Activated T-cell treated with anti-CD3 and anti-CD28 coated beads, Interleukin-2, amount 50 U/mL, for 24 hours (primary cell): ENCODE measurements around the gene NPR3.

ENCODE experiments used
- DNase-seq: peaks from one replicate; pipeline ENCODE4 v3.0.0-alpha.2; 2020
- H3K27ac Mint-ChIP-seq: 2 replicates; pipeline ENCODE4 v1.8.0; 2020; ENCODE audit warnings: mild to moderate bottlenecking, mixed read lengths
- H3K27me3 Mint-ChIP-seq: 2 replicates; pipeline ENCODE4 v1.8.0; 2020; ENCODE audit warnings: mixed read lengths
- H3K36me3 Mint-ChIP-seq: 2 replicates; pipeline ENCODE4 v1.8.0; 2020; ENCODE audit warnings: low read depth, mixed read lengths
- H3K4me1 Mint-ChIP-seq: 2 replicates; pipeline ENCODE4 v1.8.0; 2020; ENCODE audit warnings: low read depth, mixed read lengths
- H3K4me3 Mint-ChIP-seq: 2 replicates; pipeline ENCODE4 v1.8.0; 2020; ENCODE audit warnings: mild to moderate bottlenecking, moderate library complexity, mixed read lengths
- H3K9me3 Mint-ChIP-seq: 2 replicates; pipeline ENCODE4 v1.8.0; 2020; ENCODE audit warnings: mixed read lengths

The NPR3 gene

DNA sequence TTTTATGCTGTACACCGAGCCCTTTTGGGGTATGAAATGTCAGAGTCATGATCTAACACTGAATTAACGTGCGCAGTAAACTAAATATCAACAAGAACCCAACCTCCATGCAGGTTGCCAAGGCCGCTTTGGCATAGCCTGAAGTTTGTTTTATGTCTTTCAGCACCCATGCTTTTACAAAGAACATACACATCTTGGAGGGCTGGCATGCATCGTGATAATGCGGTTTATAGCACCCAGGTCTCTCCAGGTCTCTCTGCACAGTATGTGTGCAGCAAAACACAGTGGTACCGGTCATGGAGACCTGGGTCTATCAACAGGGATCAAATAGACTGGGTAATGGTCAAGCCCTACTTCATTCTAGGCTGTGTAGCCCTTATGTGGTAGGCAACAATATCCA is 11.8 kb downstream of the NPR3 start:
- Mint-ChIP-seq H3K27me3 (peaks cover 17% of the 10 kb centered on the region), H3K9me3 (peaks cover 8% of the 10 kb centered on the region), H3K4me1 (peaks cover 7% of the 10 kb centered on the region), H3K4me3 (no peak overlapping the region), H3K27ac (no peak overlapping the region), H3K36me3 (no peaks in the 10 kb centered on the region)
- no peak for DNase-seq

- H3K36me3 Mint-ChIP-seq: no peaks in the 10 kb centered on the region
- H3K27me3 Mint-ChIP-seq: peaks cover 10% of the 10 kb centered on the region
- H3K4me3 Mint-ChIP-seq: no peak overlapping the region
- no peak for DNase-seq
- no peak overlapping the region for H3K27ac Mint-ChIP-seq
- H3K4me1 Mint-ChIP-seq: peaks cover 7% of the 10 kb centered on the region
- peaks cover 4% of the 10 kb centered on the region for H3K9me3 Mint-ChIP-seq
Measured at GRCh38 chr5:32724526-32724925, 13.4 kb downstream of the NPR3 start.

- no peak for DNase-seq
- H3K27ac Mint-ChIP-seq: no peak overlapping the region
- no peak overlapping the region for H3K4me3 Mint-ChIP-seq
- H3K9me3 Mint-ChIP-seq: no peaks in the 10 kb centered on the region
- H3K36me3 Mint-ChIP-seq: no peaks in the 10 kb centered on the region
- H3K27me3 Mint-ChIP-seq: peaks cover 10% of the 10 kb centered on the region
- H3K4me1 Mint-ChIP-seq: peaks cover 7% of the 10 kb centered on the region
Measured at GRCh38 chr5:32726086-32726557, 15.0 kb downstream of the NPR3 start.

DNA sequence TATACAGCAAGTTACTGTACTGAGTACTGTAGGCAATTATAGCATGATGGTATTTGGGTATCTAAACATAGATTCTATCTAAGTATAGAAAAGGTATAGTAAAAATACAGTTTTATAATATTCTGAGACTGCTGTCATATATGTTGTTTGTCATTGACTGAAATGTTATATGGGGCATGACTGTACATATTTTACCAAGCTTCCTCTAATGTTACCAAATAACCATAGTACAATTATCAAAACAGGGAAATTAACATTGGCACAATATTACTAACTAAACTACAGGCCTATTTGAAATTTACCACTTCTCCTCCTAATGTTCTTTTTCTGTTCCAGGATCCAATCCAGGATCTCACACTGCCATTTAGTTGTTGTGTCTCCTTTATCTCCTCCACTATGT is 18.5 kb downstream of the NPR3 start:
- no peak overlapping the region for H3K4me3 Mint-ChIP-seq
- no peaks in the 10 kb centered on the region for H3K9me3 Mint-ChIP-seq
- H3K36me3 Mint-ChIP-seq: no peaks in the 10 kb centered on the region
- H3K4me1 Mint-ChIP-seq: peaks cover 7% of the 10 kb centered on the region
- peaks cover 5% of the 10 kb centered on the region for H3K27me3 Mint-ChIP-seq
- no peak overlapping the region for H3K27ac Mint-ChIP-seq
- no peak for DNase-seq

DNA sequence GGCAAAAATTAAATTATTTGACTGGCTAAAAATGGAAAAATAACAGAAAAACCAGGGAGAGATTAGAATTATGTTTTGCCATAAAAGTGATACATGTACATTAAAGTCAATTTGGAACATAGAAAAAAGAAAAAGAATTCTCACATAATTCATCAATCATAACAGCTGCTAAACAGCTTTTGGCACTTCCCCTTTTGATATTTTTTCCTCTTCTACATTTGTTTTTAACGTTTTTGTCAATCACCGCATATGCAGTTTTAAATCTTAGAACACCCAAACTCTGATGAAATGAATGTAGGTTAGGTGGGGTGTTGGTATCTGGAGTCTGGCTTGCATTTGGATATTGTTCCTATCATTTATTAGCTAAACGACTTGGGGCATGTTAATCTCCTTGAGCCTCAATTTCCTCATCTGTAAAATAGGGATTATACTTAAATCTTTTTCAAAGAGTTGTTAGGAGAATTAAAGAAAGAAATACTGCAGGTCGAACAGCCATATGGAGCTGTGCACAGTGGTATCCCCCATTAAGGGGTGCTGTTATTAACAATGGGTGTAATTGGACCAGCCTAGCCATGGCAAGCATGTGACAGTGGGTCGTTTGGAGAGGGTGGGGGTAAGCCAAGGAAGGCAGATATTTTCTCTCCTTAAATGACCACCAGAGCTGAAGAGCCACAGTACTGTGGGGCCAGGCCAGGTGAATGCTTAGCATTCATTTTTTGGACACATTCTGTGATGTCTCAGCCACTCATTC is 22.6 kb downstream of the NPR3 start:
- H3K9me3 Mint-ChIP-seq: no peaks in the 10 kb centered on the region
- no peaks in the 10 kb centered on the region for H3K36me3 Mint-ChIP-seq

DNA sequence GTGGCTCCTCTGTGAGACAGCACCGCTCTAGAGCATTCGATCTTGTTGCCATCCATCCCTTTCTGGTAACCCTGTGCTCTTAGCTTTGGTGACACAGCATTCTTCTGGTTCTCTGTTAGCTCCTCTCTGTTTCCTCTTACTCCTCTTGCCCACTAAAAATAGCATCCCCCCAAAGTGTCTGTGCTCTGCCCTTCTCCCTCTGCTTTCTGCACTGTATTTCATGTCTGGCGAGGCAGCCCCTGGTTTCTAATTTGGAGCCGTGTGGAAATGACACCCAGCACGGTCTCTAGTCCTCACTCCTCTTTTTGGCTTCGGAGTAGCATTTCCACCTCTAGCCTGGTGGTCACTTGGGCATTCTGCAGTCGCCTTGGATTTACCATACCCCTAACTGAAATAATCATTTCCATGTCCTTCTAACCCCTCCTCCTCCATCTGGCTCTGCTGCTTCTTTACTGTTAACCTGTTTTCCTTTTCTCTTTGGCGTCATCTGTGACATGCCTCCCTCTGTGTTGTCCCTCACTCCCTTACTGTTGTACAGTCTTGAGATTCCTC is 23.8 kb downstream of the NPR3 start:
- Mint-ChIP-seq H3K4me3 (no peak overlapping the region), H3K27ac (no peak overlapping the region), H3K36me3 (no peaks in the 10 kb centered on the region), H3K4me1 (no peaks in the 10 kb centered on the region), H3K27me3 (peaks cover 3% of the 10 kb centered on the region), H3K9me3 (no peaks in the 10 kb centered on the region)
- no peak for DNase-seq

More for the DNA sequence above, 22.6 kb downstream of the NPR3 start:
- DNase-seq: no peak
- H3K27me3 Mint-ChIP-seq: peaks cover 3% of the 10 kb centered on the region
- H3K4me1 Mint-ChIP-seq: no peaks in the 10 kb centered on the region
- H3K27ac Mint-ChIP-seq: no peak overlapping the region
- no peak overlapping the region for H3K4me3 Mint-ChIP-seq

DNA sequence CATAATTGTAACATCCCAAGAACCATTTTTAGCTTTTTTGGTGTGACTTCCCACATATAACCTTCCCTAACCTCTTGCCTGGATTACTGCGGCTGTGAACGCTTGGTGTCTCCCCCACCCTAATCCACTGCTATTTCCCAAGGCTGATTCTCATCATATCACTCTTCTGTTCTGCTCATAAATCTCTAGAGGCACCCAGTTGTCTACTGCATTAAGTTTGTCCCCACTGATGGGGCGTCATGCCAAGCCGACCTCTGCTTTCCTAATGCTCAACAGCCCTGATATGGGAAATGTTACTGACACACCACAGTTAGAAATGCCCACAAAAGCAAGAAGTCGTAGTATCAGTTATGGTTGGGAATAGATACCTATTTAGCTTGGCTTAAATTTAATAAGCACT is 24.4 kb downstream of the NPR3 start:
- H3K27me3 Mint-ChIP-seq: peaks cover 3% of the 10 kb centered on the region
- no peaks in the 10 kb centered on the region for H3K9me3 Mint-ChIP-seq
- no peak overlapping the region for H3K4me3 Mint-ChIP-seq
- H3K36me3 Mint-ChIP-seq: no peaks in the 10 kb centered on the region
- no peaks in the 10 kb centered on the region for H3K4me1 Mint-ChIP-seq
- DNase-seq: no peak
- no peak overlapping the region for H3K27ac Mint-ChIP-seq

- peaks cover 3% of the 10 kb centered on the region for H3K27me3 Mint-ChIP-seq
- no peaks in the 10 kb centered on the region for H3K4me1 Mint-ChIP-seq
- no peak overlapping the region for H3K27ac Mint-ChIP-seq
- no peaks in the 10 kb centered on the region for H3K36me3 Mint-ChIP-seq
- H3K4me3 Mint-ChIP-seq: no peak overlapping the region
- DNase-seq: no peak
- H3K9me3 Mint-ChIP-seq: no peaks in the 10 kb centered on the region
Measured at GRCh38 chr5:32736842-32737241, 25.7 kb downstream of the NPR3 start.

DNA sequence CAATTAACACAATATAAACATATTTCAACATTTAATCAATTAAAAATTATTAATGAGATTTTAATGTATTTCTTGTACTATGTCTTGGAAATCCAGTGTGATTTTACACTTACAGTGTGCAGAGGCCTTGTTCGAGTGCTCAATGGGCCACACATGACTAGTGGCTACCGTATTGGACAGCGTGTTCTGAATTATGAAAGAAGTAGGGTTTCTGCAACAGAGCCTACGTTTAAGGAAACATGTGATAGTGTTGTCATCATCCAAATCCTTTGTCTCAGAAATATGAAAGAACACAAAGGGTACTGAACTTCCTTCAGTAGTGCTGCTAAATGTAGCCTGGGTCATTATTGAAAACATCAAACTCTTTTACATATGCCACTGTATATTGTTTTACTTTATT is 29.5 kb downstream of the NPR3 start:
- no peak overlapping the region for H3K4me3 Mint-ChIP-seq
- H3K4me1 Mint-ChIP-seq: no peaks in the 10 kb centered on the region
- H3K27ac Mint-ChIP-seq: no peak overlapping the region
- peaks cover under 1% of the 10 kb centered on the region for H3K27me3 Mint-ChIP-seq
- H3K9me3 Mint-ChIP-seq: no peaks in the 10 kb centered on the region
- no peak for DNase-seq
- no peaks in the 10 kb centered on the region for H3K36me3 Mint-ChIP-seq

DNA sequence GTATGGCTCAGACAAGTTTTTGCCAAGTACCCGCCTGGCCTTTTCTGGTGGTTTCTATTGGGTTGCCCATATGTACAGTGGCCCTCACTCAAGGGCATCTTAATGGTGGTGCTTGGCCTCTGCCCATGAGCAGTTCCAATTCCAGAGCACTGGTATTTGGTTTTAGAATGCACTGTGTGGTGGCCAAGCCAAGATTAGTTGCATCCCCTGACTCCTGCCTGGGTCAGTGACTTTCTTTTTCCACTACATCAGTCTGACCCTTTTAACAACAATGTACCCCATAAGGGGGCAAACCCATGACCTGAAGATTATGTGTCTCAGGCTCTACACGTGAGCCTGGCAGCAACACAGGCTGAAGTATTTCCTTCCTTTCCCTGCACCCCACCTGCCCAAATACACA is 34.2 kb downstream of the NPR3 start:
- Mint-ChIP-seq H3K36me3 (no peaks in the 10 kb centered on the region), H3K9me3 (peaks cover under 1% of the 10 kb centered on the region), H3K27ac (no peak overlapping the region), H3K4me3 (no peak overlapping the region), H3K27me3 (peaks cover 4% of the 10 kb centered on the region), H3K4me1 (no peaks in the 10 kb centered on the region)
- DNase-seq: no peak

- no peak for DNase-seq
- Mint-ChIP-seq H3K4me3 (no peak overlapping the region), H3K27me3 (peaks cover 5% of the 10 kb centered on the region), H3K27ac (no peak overlapping the region), H3K4me1 (no peaks in the 10 kb centered on the region), H3K9me3 (peaks cover 3% of the 10 kb centered on the region), H3K36me3 (no peaks in the 10 kb centered on the region)
Measured at GRCh38 chr5:32752411-32752810, 41.3 kb downstream of the NPR3 start.

DNA sequence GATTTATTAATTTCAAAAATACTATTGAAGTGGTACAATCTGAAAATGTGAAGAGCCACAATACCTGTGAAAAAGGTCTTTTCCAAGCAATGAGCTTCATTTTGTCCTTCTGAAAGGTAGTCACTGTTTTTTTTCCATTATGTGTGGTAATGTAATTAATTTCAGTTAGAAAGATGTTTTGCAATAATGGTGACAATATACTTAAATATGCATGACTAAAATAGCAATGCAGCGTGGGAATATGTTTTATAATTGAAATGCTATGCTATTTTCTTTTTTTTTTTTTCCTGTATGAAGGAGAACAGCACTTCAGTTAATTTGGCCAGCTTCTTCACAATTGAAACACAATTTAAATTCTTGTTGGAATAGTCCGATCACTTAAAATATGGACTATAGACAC is 41.9 kb downstream of the NPR3 start:
- Mint-ChIP-seq H3K36me3 (no peaks in the 10 kb centered on the region), H3K9me3 (peaks cover 3% of the 10 kb centered on the region), H3K27ac (no peak overlapping the region), H3K27me3 (peaks cover 5% of the 10 kb centered on the region), H3K4me1 (no peaks in the 10 kb centered on the region), H3K4me3 (no peak overlapping the region)
- DNase-seq: no peak

DNA sequence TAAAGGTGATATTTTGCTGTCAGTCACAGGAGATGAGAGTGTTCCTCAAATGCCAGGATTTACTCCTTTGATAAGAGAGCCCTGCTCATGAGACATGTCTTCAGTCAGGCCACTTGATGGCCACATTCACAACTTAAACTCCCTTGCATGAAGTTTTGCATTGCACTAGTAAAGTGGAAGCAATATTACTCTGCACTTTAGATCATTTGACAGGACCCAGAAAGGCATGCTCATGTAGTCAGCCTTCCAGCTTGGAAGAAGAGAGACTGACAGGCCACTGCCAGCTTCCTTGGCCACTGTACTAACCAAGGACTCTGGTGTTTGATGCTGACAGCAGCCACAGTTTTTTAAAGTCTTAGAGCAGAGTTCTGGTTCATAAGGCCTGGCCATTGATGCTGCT is 42.6 kb downstream of the NPR3 start:
- Mint-ChIP-seq H3K4me1 (no peaks in the 10 kb centered on the region), H3K4me3 (no peak overlapping the region), H3K27me3 (peaks cover 5% of the 10 kb centered on the region), H3K36me3 (no peaks in the 10 kb centered on the region), H3K9me3 (peaks cover 3% of the 10 kb centered on the region), H3K27ac (no peak overlapping the region)
- no peak for DNase-seq

DNA sequence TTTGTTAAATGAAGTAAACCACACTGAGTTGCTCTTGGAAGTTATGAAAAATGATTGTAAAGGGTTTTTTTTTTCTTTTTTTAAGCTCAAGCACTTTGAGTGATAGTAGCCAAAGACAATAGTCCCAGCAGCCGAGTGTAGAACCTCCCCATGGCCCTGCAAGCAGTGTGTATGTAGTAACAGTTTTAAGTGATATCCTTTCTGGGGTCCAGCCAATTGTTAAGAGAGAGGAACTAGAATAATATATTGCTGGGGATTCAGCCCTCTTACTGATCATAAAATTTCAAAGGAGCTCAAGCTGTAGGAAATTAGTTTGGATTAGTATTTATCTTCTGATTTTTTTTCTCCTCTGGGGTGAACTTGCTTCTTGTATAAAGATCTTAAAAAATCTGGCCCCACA is 43.2 kb downstream of the NPR3 start:
- Mint-ChIP-seq H3K4me1 (no peaks in the 10 kb centered on the region), H3K36me3 (no peaks in the 10 kb centered on the region), H3K27ac (no peak overlapping the region), H3K9me3 (peaks cover 3% of the 10 kb centered on the region), H3K4me3 (no peak overlapping the region), H3K27me3 (peaks cover 5% of the 10 kb centered on the region)
- no peak for DNase-seq

- Mint-ChIP-seq H3K27ac (no peak overlapping the region), H3K36me3 (no peaks in the 10 kb centered on the region), H3K4me3 (no peak overlapping the region), H3K9me3 (no peaks in the 10 kb centered on the region), H3K27me3 (peaks cover 3% of the 10 kb centered on the region), H3K4me1 (no peaks in the 10 kb centered on the region)
- no peak for DNase-seq
Measured at GRCh38 chr5:32760091-32760509, 49.0 kb downstream of the NPR3 start.
